H1 (cell line): Measurements from ENCODE around the gene TMED10. TPM values are rescaled to one million over a fixed set of nuclear protein-coding genes. Genes with fewer than 3 reads are reported as not detected.

ENCODE experiments used
- CTCF ChIA-PET: fragments of 300-600 bp; sonication (Branson Sonifier 250); formaldehyde crosslinking; loops from one replicate; lab custom pipeline; 2021; ENCODE audit not compliant: partially characterized antibody; lab: Charles Lee
- POLR2A ChIA-PET: fragments of 300-600 bp; sonication (Branson Sonifier 250); formaldehyde crosslinking; loops from one replicate; lab custom pipeline; 2021; ENCODE audit warnings: inconsistent platforms; ENCODE audit not compliant: partially characterized antibody; lab: Charles Lee
- DNase-seq, 2 experiments: peaks; one replicate each; pipeline versions ENCODE4 v3.0.0 to v3.0.0-alpha.2; 2010 to 2022; ENCODE audit warnings: low spot score in 2 of 2, low read depth in 1 of 2, mixed read lengths in 1 of 2
- FAIRE-seq: peaks from 2 replicates; lab custom pipeline; 2011; peaks lifted over from hg19 to GRCh38; lab: Jason Lieb, UNC
- H2AFZ ChIP-seq: 2 replicates; pipeline ENCODE4 v1.8.1; 2012; ENCODE audit warnings: low read length, inconsistent platforms
- H2AK5ac ChIP-seq: 2 replicates; pipeline ENCODE4 v1.6.1; 2013; ENCODE audit warnings: low read depth, low read length
- H2BK120ac ChIP-seq: replicated peaks from 2 replicates; pipeline ENCODE3; 2013; ENCODE audit warnings: low read depth, low read length, inconsistent platforms
- H2BK12ac ChIP-seq: 2 replicates; pipeline ENCODE4 v1.6.1; 2013; ENCODE audit warnings: low read depth, low read length
- H2BK15ac ChIP-seq: 2 replicates; pipeline ENCODE4 v1.6.1; 2013; ENCODE audit warnings: low read length
- H2BK20ac ChIP-seq: 2 replicates; pipeline ENCODE4 v1.6.1; 2013; ENCODE audit warnings: low read length
- H2BK5ac ChIP-seq: 2 replicates; pipeline ENCODE4 v1.6.1; 2013; ENCODE audit warnings: low read depth, low read length
- H3K14ac ChIP-seq: 2 replicates; pipeline ENCODE4 v1.6.1; 2013; ENCODE audit warnings: inconsistent platforms; ENCODE audit not compliant: insufficient read length
- H3K18ac ChIP-seq: 2 replicates; pipeline ENCODE4 v1.6.1; 2013; ENCODE audit warnings: low read length; ENCODE audit errors: extremely low read depth
- H3K23ac ChIP-seq: 2 replicates; pipeline ENCODE4 v1.6.1; 2013; ENCODE audit warnings: inconsistent platforms; ENCODE audit not compliant: insufficient read length
- H3K23me2 ChIP-seq: 2 replicates; pipeline ENCODE4 v1.6.1; 2013; ENCODE audit warnings: low read depth, low read length
- H3K27ac ChIP-seq: 2 replicates; pipeline ENCODE4 v1.6.1; 2011; ENCODE audit warnings: low read depth, low read length, inconsistent platforms
- H3K27me3 ChIP-seq, 4 experiments: replicated peaks in 1 of 4; 1 replicate in 1 of 4; 2 replicates in 3 of 4; pipeline versions ENCODE4 v1.6.1 to v1.8.1; 2011 to 2013; ENCODE audit warnings: low read length in 3 of 4, mild to moderate bottlenecking in 3 of 4, inconsistent platforms in 2 of 4, mixed read lengths in 2 of 4, moderate library complexity in 1 of 4; ENCODE audit not compliant: control insufficient read depth in 3 of 4, insufficient read depth in 3 of 4; ENCODE audit errors: extremely low read depth in 1 of 4
- H3K36me3 ChIP-seq, 4 experiments: 2 replicates each; pipeline versions ENCODE4 v1.6.1 to v1.8.1; 2011 to 2013; ENCODE audit warnings: mild to moderate bottlenecking in 4 of 4, low read length in 3 of 4, moderate library complexity in 2 of 4, control low read depth in 1 of 4, inconsistent platforms in 1 of 4; ENCODE audit not compliant: insufficient read depth in 4 of 4, control insufficient read depth in 2 of 4
- H3K4ac ChIP-seq: replicated peaks from 2 replicates; pipeline ENCODE3; 2013; ENCODE audit warnings: low read length, low read depth, mixed read lengths, inconsistent platforms; ENCODE audit not compliant: insufficient read length
- H3K4me1 ChIP-seq, 4 experiments: replicated peaks in 1 of 4; 1 replicate in 1 of 4; 2 replicates in 3 of 4; pipeline versions ENCODE4 v1.6.1 to v1.8.1; 2011 to 2013; ENCODE audit warnings: low read length in 3 of 4, inconsistent platforms in 2 of 4, mixed read lengths in 1 of 4; ENCODE audit not compliant: insufficient read depth in 4 of 4, control insufficient read depth in 3 of 4
- H3K4me2 ChIP-seq, 2 experiments: 2 replicates each; pipeline versions ENCODE4 v1.6.1 to v1.8.1; 2011 to 2013; ENCODE audit warnings: low read depth in 2 of 2, low read length in 2 of 2, control low read depth in 1 of 2, inconsistent platforms in 1 of 2, mild to moderate bottlenecking in 1 of 2; ENCODE audit not compliant: insufficient read depth in 1 of 2
- H3K4me3 ChIP-seq, 4 experiments: fragments of 200-600, 300-600 bp in 1 of 4; sonication (generic), shearing (Covaris generic), sonication (Bioruptor Twin) in 1 of 4; 2 replicates each; pipeline versions ENCODE4 v1.5.1 to v1.8.1; 2011 to 2016; ENCODE audit warnings: low read length in 4 of 4, low read depth in 3 of 4, control low read depth in 2 of 4, inconsistent platforms in 2 of 4, mild to moderate bottlenecking in 2 of 4, mixed read lengths in 1 of 4, moderate library complexity in 1 of 4; ENCODE audit not compliant: insufficient read depth in 2 of 4; ENCODE audit errors: extremely low read depth in 1 of 4
- H3K56ac ChIP-seq: replicated peaks from 2 replicates; pipeline ENCODE3; 2013; ENCODE audit warnings: low read depth, mild to moderate bottlenecking, mixed read lengths, low read length, inconsistent platforms; ENCODE audit not compliant: insufficient read length
- H3K79me1 ChIP-seq: 2 replicates; pipeline ENCODE4 v1.6.1; 2013; ENCODE audit warnings: low read depth, low read length, control low read depth
- H3K79me2 ChIP-seq, 2 experiments: 2 replicates each; pipeline versions ENCODE4 v1.6.1 to v1.8.1; 2012 to 2013; ENCODE audit warnings: low read length in 2 of 2, mild to moderate bottlenecking in 2 of 2, inconsistent platforms in 1 of 2; ENCODE audit not compliant: insufficient read depth in 2 of 2, control insufficient read depth in 1 of 2
- H3K9ac ChIP-seq, 4 experiments: replicated peaks in 1 of 4; 1 replicate in 1 of 4; 2 replicates in 3 of 4; pipeline versions ENCODE4 v1.6.1 to v1.8.1; 2011 to 2013; ENCODE audit warnings: low read depth in 3 of 4, low read length in 3 of 4, control low read depth in 2 of 4, mild to moderate bottlenecking in 2 of 4, moderate library complexity in 2 of 4, inconsistent platforms in 1 of 4; ENCODE audit errors: extremely low read depth in 1 of 4
- H3K9me3 ChIP-seq, 2 experiments: 2 replicates each; pipeline versions ENCODE4 v1.6.1 to v1.8.1; 2012 to 2013; ENCODE audit warnings: mild to moderate bottlenecking in 2 of 2, moderate library complexity in 2 of 2, control low read depth in 1 of 2, inconsistent platforms in 1 of 2, low read depth in 1 of 2, low read length in 1 of 2, mixed read lengths in 1 of 2; ENCODE audit not compliant: insufficient read depth in 2 of 2
- H4K20me1 ChIP-seq, 2 experiments: replicated peaks in 1 of 2; 2 replicates each; pipeline versions ENCODE3 to v1.8.1; 2011 to 2013; ENCODE audit warnings: inconsistent platforms in 2 of 2, low read length in 2 of 2, mild to moderate bottlenecking in 1 of 2; ENCODE audit not compliant: insufficient read depth in 2 of 2, control insufficient read depth in 1 of 2
- H4K5ac ChIP-seq: 2 replicates; pipeline ENCODE4 v1.6.1; 2013; ENCODE audit warnings: low read length, low read depth, mixed read lengths, inconsistent platforms; ENCODE audit not compliant: insufficient read length
- H4K8ac ChIP-seq: 2 replicates; pipeline ENCODE4 v1.8.0; 2013; ENCODE audit warnings: mild to moderate bottlenecking, moderate library complexity, low read length, inconsistent platforms; ENCODE audit not compliant: insufficient read depth; ENCODE audit errors: extremely low read depth
- H4K91ac ChIP-seq: replicated peaks from 2 replicates; pipeline ENCODE3; 2013; ENCODE audit warnings: low read length, mixed read lengths, inconsistent platforms; ENCODE audit not compliant: insufficient read length
- POLR2A ChIP-seq, 2 experiments: IDR thresholded peaks; 1 replicate in 1 of 2; 2 replicates in 1 of 2; pipeline ENCODE4 v1.6.1; 2011; ENCODE audit warnings: low read depth in 2 of 2, low read length in 2 of 2, mild to moderate bottlenecking in 2 of 2; ENCODE audit errors: control extremely low read depth in 1 of 2
- TAF1 ChIP-seq: IDR thresholded peaks from 2 replicates; pipeline ENCODE4 v1.6.1; 2011; ENCODE audit warnings: mild to moderate bottlenecking, low read depth, low read length
- WGBS, 2 experiments: shearing (Covaris generic) in 1 of 2; methylation state at CpG; one replicate each; pipeline versions ENCODE4 v1.1.6 to v1.1.7; 2013 to 2015; ENCODE audit warnings: low lambda C conversion rate in 2 of 2, mixed read lengths in 2 of 2, inconsistent platforms in 1 of 2, low coverage in 1 of 2, missing lambda C conversion rate in 1 of 2; ENCODE audit not compliant: insufficient replicate concordance in 2 of 2, insufficient coverage in 1 of 2, insufficient read length in 1 of 2; ENCODE audit errors: extremely low coverage in 1 of 2, missing lambda C conversion rate in 1 of 2; 5-methylcytosine and 5-hydroxymethylcytosine counted together
- polyA plus RNA-seq, 7 experiments: library from polyadenylated mRNA; depleted of rRNA in 3 of 7; stranded (reverse) in 5 of 7; unstranded in 2 of 7; fragments of >200 nt in 5 of 7; fragments of 200-250 nt in 2 of 7; gene quantifications; 1 replicate in 5 of 7; 2 replicates in 1 of 7; 4 replicates in 1 of 7; pipeline versions ENCODE4 v1.2.1 to v1.2.3, GENCODE V29; 2011 to 2013; ENCODE audit warnings: missing spikeins in 2 of 7, mixed read lengths in 2 of 7
- total RNA-seq: library from RNA; stranded (reverse); fragmentation: NEBNext Ultra II Directional; extraction: Animal tissue kit (Norgen Biotek cat#: 25700); gene quantifications from 2 replicates; pipeline ENCODE4 v1.2.1, GENCODE V29; 2021

Gene TMED10
- total and polyA plus RNA-seq, 2 of the 8 experiments (the other 6 are each of a cell fraction or from before 2014, with no cell fraction given) = 218 to 250 TPM

GRCh38 chr14:75141062-75141461, 35.4 kb downstream of the TMED10 start:
- peaks cover 2% of the 10 kb centered on the region for H3K79me1 ChIP-seq
- H3K4me3 ChIP-seq = no peak overlapping the region
- no peak overlapping the region for H3K4me2 ChIP-seq
- no peak overlapping the region for H2BK15ac ChIP-seq
- H2BK120ac ChIP-seq = no peak overlapping the region
- no peak overlapping the region for H3K27ac ChIP-seq
- no peak overlapping the region for H3K9ac ChIP-seq
- H4K5ac ChIP-seq = no peak overlapping the region
- no peak overlapping the region for H2BK12ac ChIP-seq
- no peak overlapping the region for H2AK5ac ChIP-seq
- H3K4me1 ChIP-seq = no peaks in the 10 kb centered on the region
- H3K23me2 ChIP-seq = no peaks in the 10 kb centered on the region
- H2BK20ac ChIP-seq = no peak overlapping the region
- no peaks in the 10 kb centered on the region; a peak in 3 of 8 replicates for H3K36me3 ChIP-seq
- H3K4ac ChIP-seq = no peak overlapping the region
- no peaks in the 10 kb centered on the region for H3K27me3 ChIP-seq
- no peak overlapping the region for H3K14ac ChIP-seq
- peaks cover 0 to 3% of the 10 kb centered on the region in 2 experiments for H4K20me1 ChIP-seq
- FAIRE-seq = no peak
- POLR2A ChIA-PET = interaction anchor here (0.6 to 1.2 kb wide), 4 partner anchors 30 to 149 kb away, joined by 3 read pairs; partner anchors contain the start of gene FOS
- H3K56ac ChIP-seq = no peak overlapping the region
- H3K9me3 ChIP-seq = no peaks in the 10 kb centered on the region
- CTCF ChIA-PET = interaction anchor here (0.5 to 11.2 kb wide), 13 partner anchors 11 to 162 kb away, joined by 3 to 105 read pairs (median 5); no protein-coding TSS in a partner anchor
- DNase-seq = no peak
- TF ChIP-seq TAF1 = no peak
- TF ChIP-seq POLR2A (IDR thresholded peaks at IDR 0.05; ENCODE audit: control extremely low read depth in 1 of 2, low read depth in 2 of 2, low read length in 2 of 2) = no peak
- H2BK5ac ChIP-seq = no peak overlapping the region
- H4K8ac ChIP-seq = no peak overlapping the region
- no peak overlapping the region for H4K91ac ChIP-seq
- no peak overlapping the region for H3K23ac ChIP-seq
- 88% methylated on average over 2 of the region's 2 CpGs; no CpG with 5 or more reads in 1 of the 2 experiments for WGBS, 2 experiments
- H3K79me2 ChIP-seq = peaks cover 0 to 11% of the 10 kb centered on the region in 2 experiments; a peak in 2 of 4 replicates
- no peak overlapping the region for H2AFZ ChIP-seq
- H3K18ac ChIP-seq = no peak overlapping the region
